Fibroblast of mammary gland (primary cell): ENCODE measurements around the gene ZNF33A.
"Not testable (repeated sequence)": the region's sequence is repeated elsewhere in the genome, so short reads cannot be mapped to it uniquely, and the experiment has no call there.

Experiments
- DNase-seq: peaks from one replicate; pipeline ENCODE4 v3.0.0-alpha.2; 2010; ENCODE audit warnings: low read depth
- H3K4me3 ChIP-seq: 2 replicates; pipeline ENCODE4 v1.5.1; 2011; ENCODE audit warnings: low read depth, mild to moderate bottlenecking, low read length, moderate library complexity; ENCODE audit not compliant: control insufficient read depth
- TF ChIP-seq, protein P1 (sequence below): conservative IDR thresholded peaks from 2 replicates; pipeline ENCODE4 v1.5.1; 2011; ENCODE audit warnings: low read depth, low read length, inconsistent platforms; ENCODE audit not compliant: control insufficient read depth, insufficient read depth

The ZNF33A gene

DNA sequence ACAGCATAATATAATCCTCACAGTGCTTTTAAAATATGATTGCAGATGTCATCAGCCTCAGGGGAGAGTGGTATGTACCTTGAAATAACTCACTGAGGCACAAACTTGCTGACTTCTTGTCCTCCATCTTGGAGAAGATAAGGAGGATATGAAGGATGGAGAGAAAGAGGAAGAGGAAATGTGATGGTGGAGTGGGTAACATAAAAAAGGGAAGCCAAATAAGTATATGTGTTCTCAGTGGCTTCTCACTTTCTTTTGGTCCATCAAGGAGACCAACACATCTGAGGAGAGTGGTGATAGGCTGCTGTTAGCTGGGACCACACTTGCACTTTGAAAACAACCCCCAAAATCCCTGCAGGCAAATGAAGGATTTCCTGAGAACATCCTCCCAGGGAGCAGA, 62.1 kb downstream of the ZNF33A start:
- TF ChIP-seq, protein P1, sequence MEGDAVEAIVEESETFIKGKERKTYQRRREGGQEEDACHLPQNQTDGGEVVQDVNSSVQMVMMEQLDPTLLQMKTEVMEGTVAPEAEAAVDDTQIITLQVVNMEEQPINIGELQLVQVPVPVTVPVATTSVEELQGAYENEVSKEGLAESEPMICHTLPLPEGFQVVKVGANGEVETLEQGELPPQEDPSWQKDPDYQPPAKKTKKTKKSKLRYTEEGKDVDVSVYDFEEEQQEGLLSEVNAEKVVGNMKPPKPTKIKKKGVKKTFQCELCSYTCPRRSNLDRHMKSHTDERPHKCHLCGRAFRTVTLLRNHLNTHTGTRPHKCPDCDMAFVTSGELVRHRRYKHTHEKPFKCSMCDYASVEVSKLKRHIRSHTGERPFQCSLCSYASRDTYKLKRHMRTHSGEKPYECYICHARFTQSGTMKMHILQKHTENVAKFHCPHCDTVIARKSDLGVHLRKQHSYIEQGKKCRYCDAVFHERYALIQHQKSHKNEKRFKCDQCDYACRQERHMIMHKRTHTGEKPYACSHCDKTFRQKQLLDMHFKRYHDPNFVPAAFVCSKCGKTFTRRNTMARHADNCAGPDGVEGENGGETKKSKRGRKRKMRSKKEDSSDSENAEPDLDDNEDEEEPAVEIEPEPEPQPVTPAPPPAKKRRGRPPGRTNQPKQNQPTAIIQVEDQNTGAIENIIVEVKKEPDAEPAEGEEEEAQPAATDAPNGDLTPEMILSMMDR = no peak
- H3K4me3 ChIP-seq = no peak overlapping the region
- DNase-seq = no peak

DNA sequence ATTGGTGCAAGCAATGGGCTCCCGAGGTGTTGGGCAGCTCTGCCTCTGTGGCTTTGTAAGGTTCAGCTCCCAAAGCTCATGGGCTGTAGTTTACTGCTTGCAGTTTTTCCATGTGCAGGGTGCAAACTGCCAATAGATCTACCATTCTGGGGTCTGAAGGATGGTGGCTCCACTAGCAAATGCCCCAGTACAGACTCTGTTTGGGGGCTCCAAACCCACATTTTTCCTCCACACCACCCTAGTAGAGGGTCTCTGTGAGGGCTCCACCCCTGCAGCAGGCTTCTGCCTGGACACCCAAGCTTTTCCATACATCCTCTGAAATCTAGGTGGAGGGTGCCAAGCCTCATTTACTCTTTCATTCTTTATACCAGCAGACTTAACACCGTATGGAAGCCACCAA, 66.2 kb downstream of the ZNF33A start:
- H3K4me3 ChIP-seq = no peak overlapping the region
- TF ChIP-seq, protein P1 = no peak
- DNase-seq = no peak

GRCh38 chr10:38093318-38093717, 82.8 kb downstream of the ZNF33A start:
- H3K4me3 ChIP-seq = peak overlapping the region; percentile 86
- not testable (repeated sequence) for DNase-seq

DNA sequence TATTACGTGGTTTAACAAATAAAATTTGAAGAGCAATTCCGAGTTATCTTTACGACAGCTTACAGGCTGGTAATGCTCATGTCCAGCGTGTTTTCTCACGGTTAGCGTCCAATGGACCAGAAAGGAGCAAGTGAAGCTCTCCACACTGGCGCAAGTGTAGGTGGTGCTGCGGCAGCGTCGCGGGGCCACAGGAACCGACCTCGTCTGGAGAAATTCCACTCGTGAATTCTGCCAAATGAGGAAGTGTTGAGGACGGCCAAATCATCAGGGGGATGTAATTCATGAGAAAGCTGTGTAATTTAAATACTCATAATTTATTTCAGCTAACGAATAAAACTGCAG, 83.3 kb downstream of the ZNF33A start:
- TF ChIP-seq, protein P1 = no peak
- H3K4me3 ChIP-seq = peak overlapping the region; percentile 86
- no peak for DNase-seq

DNA sequence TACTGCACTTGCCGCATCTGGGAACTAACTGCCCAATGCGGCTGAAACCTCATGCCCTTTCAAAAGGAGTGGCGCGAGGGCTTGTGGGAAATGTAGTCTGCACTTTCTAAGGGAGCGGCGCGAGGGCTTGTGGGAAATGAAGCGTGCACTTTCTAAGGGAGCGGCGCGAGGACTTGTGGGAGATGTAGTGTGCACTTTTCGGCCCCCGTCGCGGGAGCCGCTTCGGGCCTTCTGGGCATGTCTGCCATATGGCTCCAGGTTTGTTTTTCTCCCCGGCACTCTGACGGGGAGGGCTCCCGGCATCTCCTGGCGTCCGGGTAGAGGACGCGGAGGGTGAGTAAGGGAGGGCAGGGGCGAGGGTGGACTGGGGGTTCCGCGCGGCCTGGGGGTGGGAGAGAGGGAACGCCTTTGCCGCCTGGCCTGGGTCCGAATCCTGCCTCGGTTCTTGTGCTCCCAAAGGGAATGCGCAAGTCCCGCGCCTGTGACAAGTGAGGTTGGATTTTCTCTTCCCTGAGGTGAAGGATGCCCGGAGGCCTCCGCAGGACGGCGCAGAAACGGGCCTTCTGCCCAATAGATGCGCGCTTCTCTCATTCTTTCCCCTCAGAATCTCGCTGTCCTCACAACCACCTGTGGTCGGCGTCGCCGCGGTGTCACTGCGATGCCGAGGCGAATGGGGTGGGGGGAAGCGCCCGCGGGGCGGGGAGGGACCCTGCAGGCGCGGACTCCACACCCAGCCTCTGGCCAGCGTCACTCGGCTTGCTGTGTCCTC, 83.9 kb downstream of the ZNF33A start, which contains the start of gene ZNF37A:
TSS of gene ZNF37A (plus strand) at position 180 of the 769 bp plus-strand sequence. CDS start 2,281 bp downstream, outside the sequence.
- H3K4me3 ChIP-seq = peak within 1 kb of the TSS; percentile 86
- peak; percentile 97 for DNase-seq
- TF ChIP-seq, protein P1 = no peak

DNA sequence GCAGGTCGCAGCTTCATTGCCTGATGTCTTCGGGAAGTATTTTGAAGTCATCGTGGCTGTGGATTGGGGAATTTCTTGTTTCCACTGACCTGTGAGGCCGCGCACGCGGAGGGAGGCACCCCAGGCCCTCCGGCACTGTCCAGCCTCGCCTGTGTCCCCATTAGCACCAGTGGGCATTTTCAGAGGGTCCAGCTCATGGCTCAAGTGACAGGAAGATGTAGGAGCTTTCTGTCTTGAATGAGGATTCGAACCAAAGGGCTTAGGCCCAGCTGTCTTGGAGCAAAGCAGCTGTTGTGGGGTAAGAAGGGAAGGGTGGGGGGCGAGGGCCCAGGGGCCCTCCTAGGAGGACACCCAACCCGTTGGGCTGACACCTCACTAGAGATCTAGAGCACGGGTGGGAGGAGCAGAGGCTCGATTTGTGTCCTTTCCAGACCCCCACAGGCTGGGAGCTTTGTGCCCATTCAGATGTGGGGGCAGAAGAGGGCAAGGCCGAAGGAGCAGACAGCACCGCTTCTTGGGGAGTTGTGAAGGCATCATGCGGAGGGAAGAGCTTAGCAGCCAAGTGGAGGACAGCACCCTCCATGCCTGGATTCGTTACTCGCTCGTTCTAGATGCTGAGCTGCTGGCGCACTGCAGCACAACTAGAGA, 84.6 kb downstream of the ZNF33A start:
- TF ChIP-seq, protein P1 = no peak
- no peak for DNase-seq
- H3K4me3 ChIP-seq = peak overlapping the region; percentile 86

DNA sequence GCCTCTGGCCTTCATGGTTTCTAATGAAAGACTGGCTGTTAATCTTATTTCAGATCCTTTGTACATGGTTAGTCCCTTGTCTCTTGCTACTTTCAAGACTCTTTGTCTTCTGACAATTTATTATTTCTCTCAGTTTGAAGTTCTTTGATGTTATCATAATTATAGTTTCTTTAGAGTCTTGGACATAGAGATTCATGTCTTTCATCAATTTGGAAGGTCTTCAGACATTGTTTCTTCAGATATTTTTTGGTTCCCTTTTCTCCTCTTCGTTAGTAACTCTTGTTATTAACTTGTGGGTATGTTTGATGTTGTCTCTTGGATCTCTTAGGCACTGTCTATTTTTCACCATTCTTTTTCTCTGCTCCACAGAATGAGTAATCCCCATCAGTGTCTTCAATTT, 92.4 kb downstream of the ZNF33A start:
- H3K4me3 ChIP-seq = no peak overlapping the region
- TF ChIP-seq, protein P1 = no peak
- DNase-seq = no peak
